Endothelial cell (in vitro differentiated cells): ENCODE measurements around the gene ZNF365. TPM values are rescaled to one million over a fixed set of nuclear protein-coding genes. Genes with fewer than 3 reads are reported as not detected.
"Not testable (repeated sequence)": the region's sequence is repeated elsewhere in the genome, so short reads cannot be mapped to it uniquely, and the experiment has no call there.

Source experiments
- DNase-seq: peaks from one replicate; pipeline ENCODE4 v3.0.0; 2021; ENCODE audit warnings: low spot score
- H3K27ac Mint-ChIP-seq: one replicate; pipeline ENCODE4 v1.8.0; 2021; ENCODE audit warnings: mixed read lengths, inconsistent platforms; ENCODE audit not compliant: unreplicated experiment
- H3K27me3 Mint-ChIP-seq: one replicate; pipeline ENCODE4 v1.8.0; 2021; ENCODE audit warnings: mild to moderate bottlenecking, moderate library complexity, mixed read lengths, inconsistent platforms; ENCODE audit not compliant: unreplicated experiment
- H3K36me3 Mint-ChIP-seq: one replicate; pipeline ENCODE4 v1.8.0; 2021; ENCODE audit warnings: mild to moderate bottlenecking, low read depth, mixed read lengths, inconsistent platforms; ENCODE audit not compliant: unreplicated experiment
- H3K4me1 Mint-ChIP-seq: one replicate; pipeline ENCODE4 v1.8.0; 2021; ENCODE audit warnings: mild to moderate bottlenecking, mixed read lengths, inconsistent platforms; ENCODE audit not compliant: unreplicated experiment
- H3K4me3 Mint-ChIP-seq: one replicate; pipeline ENCODE4 v1.8.0; 2021; ENCODE audit warnings: mild to moderate bottlenecking, mixed read lengths, inconsistent platforms; ENCODE audit not compliant: unreplicated experiment
- H3K9me3 Mint-ChIP-seq: one replicate; pipeline ENCODE4 v1.8.0; 2021; ENCODE audit warnings: mixed read lengths, inconsistent platforms; ENCODE audit not compliant: unreplicated experiment
- CTCF ChIP-seq: fragments of 200-600 bp; sonication (generic); IDR thresholded peaks from one replicate; pipeline ENCODE4 v1.5.0; 2021; ENCODE audit warnings: antibody characterized with exemption; ENCODE audit not compliant: unreplicated experiment
- total RNA-seq: library from RNA; stranded (reverse); fragmentation: NEBNext Ultra II Directional; extraction: Animal tissue kit (Norgen Biotek cat#: 25700); gene quantifications from one replicate; pipeline ENCODE4 v1.2.1, GENCODE V29; 2021; ENCODE audit not compliant: unreplicated experiment

The ZNF365 gene
- total RNA-seq, 1 donor from 2014 or later: not detected

- peaks cover 6% of the 10 kb centered on the region for H3K9me3 Mint-ChIP-seq
- no peak for TF ChIP-seq CTCF
- H3K4me3 Mint-ChIP-seq: no peak overlapping the region
- no peak for DNase-seq
- no peaks in the 10 kb centered on the region for H3K4me1 Mint-ChIP-seq
- H3K36me3 Mint-ChIP-seq: no peaks in the 10 kb centered on the region
- no peak overlapping the region for H3K27ac Mint-ChIP-seq
- no peaks in the 10 kb centered on the region for H3K27me3 Mint-ChIP-seq
These were observed 17.7 kb upstream of the ZNF365 start for GRCh38 chr10:62356447-62356846.

- DNase-seq, H3K27me3 Mint-ChIP-seq, H3K27ac Mint-ChIP-seq, H3K4me3 Mint-ChIP-seq, H3K4me1 Mint-ChIP-seq, H3K9me3 Mint-ChIP-seq, H3K36me3 Mint-ChIP-seq: not testable (repeated sequence)
These were observed 16.0 kb upstream of the ZNF365 start for GRCh38 chr10:62358151-62358550.

DNA sequence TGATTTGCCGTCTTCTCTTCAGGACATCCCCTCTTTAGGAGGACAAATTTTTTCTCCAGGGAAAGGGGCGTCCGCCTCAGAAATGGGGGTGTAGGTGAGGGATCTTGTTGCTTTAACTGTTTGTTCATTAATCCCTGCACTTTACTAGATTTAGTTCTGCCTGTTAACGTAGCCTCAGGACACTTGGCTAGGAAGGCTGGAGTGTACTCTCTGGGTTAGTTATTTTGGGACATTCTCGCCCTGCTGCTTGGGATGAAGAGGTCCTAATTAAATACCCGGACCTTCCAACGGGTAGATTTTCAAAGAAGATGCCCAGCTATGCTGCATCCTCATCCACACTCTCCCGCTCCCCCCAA, 552 bp upstream of the ZNF365 start:
- no peak for DNase-seq
- H3K27me3 Mint-ChIP-seq: no peaks in the 10 kb centered on the region
- peaks cover 5% of the 10 kb centered on the region for H3K4me1 Mint-ChIP-seq
- H3K4me3 Mint-ChIP-seq: peak overlapping the region; percentile 86
- no peak for TF ChIP-seq CTCF
- H3K36me3 Mint-ChIP-seq: no peaks in the 10 kb centered on the region
- no peaks in the 10 kb centered on the region for H3K9me3 Mint-ChIP-seq
- H3K27ac Mint-ChIP-seq: no peak overlapping the region

DNA sequence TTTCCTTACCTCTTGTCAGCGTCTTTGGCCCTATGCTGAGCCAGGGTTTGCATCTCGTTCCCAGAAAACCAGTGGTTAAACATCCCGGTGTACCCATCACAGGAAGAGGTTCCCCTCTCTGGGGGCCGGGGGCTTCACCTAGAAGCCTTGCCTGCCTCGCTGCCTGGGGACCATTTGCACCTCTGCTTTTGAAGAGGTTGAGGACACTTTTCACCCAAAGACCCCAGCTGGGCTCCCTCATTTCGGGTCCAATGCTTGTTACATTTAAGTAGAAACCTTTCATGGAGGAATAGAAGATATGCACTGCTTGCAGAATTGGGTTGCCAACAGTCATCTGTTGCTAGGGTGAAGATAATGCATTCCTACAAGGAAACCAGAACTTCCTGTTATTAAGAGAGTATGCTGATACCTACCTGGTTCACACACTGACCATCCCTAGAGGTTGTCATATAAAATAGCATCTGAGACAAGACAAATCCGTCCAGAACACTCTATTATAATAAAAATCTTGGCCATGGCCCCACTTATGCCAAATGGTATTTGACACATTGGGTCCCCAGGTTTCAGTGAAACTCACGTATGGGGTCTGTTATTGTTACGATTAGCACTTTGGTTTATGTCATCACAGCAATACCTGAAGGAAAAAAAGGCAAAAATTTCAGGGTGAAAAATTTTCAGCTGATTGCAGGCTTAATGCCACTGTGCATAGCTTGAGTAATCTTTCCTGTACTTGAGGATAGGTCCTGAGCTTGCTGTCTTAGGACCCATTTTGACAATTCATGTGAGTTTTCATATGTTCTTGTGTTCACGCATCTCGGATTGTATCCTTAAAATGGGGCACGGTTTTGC, 917 bp downstream of the ZNF365 start:
- no peaks in the 10 kb centered on the region for H3K36me3 Mint-ChIP-seq
- peaks cover 5% of the 10 kb centered on the region for H3K4me1 Mint-ChIP-seq
- no peak for DNase-seq
- no peak for TF ChIP-seq CTCF
- H3K4me3 Mint-ChIP-seq: peak overlapping the region; percentile 80
- H3K9me3 Mint-ChIP-seq: no peaks in the 10 kb centered on the region
- H3K27me3 Mint-ChIP-seq: peaks cover 3% of the 10 kb centered on the region
- no peak overlapping the region for H3K27ac Mint-ChIP-seq

- H3K9me3 Mint-ChIP-seq: no peaks in the 10 kb centered on the region
- H3K27ac Mint-ChIP-seq: no peak overlapping the region
- no peaks in the 10 kb centered on the region for H3K36me3 Mint-ChIP-seq
- DNase-seq: no peak
- peaks cover 3% of the 10 kb centered on the region for H3K27me3 Mint-ChIP-seq
- peaks cover 5% of the 10 kb centered on the region for H3K4me1 Mint-ChIP-seq
- H3K4me3 Mint-ChIP-seq: no peak overlapping the region
- TF ChIP-seq CTCF: no peak
These were observed 2.2 kb downstream of the ZNF365 start for GRCh38 chr10:62376071-62377025.
